NCI-H82 treated with DMSO at 0.1 percent for 48 hours (cell line): ENCODE results near the gene KREMEN1.

Experiments
- DNase-seq: peaks from one replicate; lab custom pipeline; 2025; ENCODE audit not compliant: unreplicated experiment; lab: John Stamatoyannopoulos, UW

Gene KREMEN1

GRCh38 chr22:29204455-29205183 lies 131.8 kb downstream of the KREMEN1 start:
- no peak for DNase-seq

DNA sequence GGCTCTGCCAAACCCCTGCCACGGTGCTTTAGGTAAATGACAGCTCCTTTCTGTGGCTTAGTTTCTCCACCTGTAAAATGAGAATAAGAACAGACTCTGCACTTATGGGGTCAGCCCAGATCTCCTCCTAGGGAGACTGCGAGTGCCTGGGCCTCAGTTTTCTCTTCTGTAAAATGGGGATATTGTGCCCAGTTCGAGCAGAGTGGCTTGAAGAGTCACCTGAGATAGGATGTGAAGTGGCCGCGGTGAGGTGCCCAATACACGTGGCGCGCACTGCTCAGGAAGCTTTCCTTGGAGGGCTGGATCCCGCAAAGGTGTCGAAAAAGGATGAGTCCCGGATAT lies 132.4 kb downstream of the KREMEN1 start:
- no peak for DNase-seq

GRCh38 chr22:29205594-29206371 lies 132.9 kb downstream of the KREMEN1 start, which contains the start of gene EMID1:
Gene EMID1, plus strand, starts transcription at chr22:29205896. Its CDS starts 143 bp downstream, at chr22:29206039.
- DNase-seq: no peak

GRCh38 chr22:29206372-29207242 lies 133.8 kb downstream of the KREMEN1 start:
- DNase-seq: no peak

GRCh38 chr22:29207243-29207550 lies 134.4 kb downstream of the KREMEN1 start:
- DNase-seq: no peak

- no peak for DNase-seq
Observed at GRCh38 chr22:29207562-29208501, 135.0 kb downstream of the KREMEN1 start.

DNA sequence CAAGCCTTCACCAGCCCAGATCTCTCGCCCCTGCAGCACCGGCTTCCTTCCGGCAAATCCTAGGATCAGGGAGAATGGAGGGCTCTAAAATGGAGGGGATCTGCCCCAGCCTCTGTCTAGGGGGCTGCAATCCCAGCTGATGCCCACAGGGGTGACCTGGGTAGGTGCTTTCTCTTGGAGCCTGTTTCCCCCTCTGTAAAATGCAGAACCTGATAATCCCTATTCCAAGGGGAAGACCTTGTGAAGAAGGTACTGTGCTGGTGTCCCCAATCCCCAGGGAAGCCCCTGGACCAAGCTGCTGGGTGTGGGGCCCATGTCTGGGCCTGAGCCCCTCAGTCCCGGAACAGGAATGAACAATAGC lies 135.6 kb downstream of the KREMEN1 start:
- no peak for DNase-seq

DNA sequence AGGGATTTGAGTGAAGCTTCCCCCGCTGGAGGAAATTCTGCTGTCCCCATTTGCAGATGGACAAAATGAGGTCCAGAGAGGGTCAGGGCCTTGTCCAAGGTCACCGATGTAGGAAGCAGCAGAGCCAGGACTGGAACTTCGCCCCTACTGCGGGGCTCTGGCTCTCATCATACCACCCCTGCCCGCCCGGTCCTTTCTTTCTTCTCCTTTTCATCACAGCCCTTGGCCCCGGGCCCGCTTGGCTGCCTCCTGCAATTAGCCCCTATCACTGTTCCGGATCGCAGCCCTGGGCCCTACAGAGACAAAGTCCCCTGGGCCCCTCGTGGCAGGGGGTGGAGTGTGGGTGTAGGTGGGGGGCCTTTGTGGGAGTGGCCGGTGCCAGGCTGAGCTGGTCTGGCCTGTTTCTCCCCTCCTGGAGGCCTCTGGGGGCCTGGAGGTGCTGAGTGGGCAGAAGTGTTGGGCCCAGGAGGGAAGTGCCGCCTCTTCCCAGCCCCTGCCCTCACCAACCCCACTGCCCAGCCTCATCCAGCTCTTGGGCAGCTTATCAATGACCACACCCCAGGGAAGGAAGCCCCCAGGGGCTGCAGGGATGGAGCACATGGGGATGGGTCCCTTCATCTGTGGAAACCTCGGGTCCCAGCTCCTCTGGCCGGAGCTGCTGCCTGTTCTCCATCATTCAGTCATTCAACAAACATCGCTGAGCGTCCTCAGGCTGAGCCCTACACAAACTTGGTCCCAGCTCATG lies 136.2 kb downstream of the KREMEN1 start:
- no peak for DNase-seq

GRCh38 chr22:29209624-29209929 lies 136.7 kb downstream of the KREMEN1 start:
- DNase-seq: no peak

GRCh38 chr22:29211066-29211465 lies 138.2 kb downstream of the KREMEN1 start:
- no peak for DNase-seq

DNA sequence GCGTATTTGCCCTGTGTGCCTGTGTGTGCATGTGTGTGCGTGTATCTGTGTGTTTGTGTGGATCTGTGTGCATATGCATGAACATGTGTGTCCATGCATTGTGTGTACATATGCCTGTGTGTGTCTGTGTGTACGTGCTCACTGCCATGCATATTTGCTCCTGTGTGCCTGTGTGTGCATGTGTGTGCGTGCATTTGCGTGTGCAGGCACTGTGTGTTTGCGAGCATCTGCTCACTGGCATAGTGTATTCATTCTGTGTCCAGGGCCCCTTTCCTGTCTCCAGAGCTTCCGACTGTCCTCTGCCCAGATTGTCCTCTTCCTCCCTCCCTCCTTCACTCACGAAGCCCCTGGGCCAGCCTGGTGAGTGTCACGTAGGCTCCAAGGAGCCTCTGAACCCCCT lies 138.6 kb downstream of the KREMEN1 start:
- no peak for DNase-seq

- DNase-seq: no peak
Observed at GRCh38 chr22:29212743-29213142, 139.9 kb downstream of the KREMEN1 start.

GRCh38 chr22:29213493-29213892 lies 140.7 kb downstream of the KREMEN1 start:
- DNase-seq: no peak

DNA sequence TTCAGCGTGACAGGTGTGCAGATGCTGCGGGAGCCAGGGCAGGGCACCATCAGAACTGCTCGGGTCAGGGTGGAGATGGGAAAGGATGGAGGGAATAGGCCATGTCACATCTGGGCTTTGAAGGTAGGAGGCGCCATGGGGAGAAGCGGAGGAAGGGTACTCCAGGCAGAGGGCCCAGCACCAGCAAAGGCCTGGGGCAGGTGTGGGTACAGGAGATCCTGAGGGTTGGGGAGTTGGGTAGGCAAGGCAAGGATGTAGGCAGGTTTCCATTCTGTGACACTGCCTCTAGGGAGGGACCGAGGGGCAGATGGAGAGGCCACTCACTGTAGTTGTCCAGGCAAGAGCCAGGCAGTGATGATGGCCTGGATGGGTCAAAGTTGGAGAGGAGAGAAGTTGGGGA lies 141.4 kb downstream of the KREMEN1 start:
- no peak for DNase-seq

DNA sequence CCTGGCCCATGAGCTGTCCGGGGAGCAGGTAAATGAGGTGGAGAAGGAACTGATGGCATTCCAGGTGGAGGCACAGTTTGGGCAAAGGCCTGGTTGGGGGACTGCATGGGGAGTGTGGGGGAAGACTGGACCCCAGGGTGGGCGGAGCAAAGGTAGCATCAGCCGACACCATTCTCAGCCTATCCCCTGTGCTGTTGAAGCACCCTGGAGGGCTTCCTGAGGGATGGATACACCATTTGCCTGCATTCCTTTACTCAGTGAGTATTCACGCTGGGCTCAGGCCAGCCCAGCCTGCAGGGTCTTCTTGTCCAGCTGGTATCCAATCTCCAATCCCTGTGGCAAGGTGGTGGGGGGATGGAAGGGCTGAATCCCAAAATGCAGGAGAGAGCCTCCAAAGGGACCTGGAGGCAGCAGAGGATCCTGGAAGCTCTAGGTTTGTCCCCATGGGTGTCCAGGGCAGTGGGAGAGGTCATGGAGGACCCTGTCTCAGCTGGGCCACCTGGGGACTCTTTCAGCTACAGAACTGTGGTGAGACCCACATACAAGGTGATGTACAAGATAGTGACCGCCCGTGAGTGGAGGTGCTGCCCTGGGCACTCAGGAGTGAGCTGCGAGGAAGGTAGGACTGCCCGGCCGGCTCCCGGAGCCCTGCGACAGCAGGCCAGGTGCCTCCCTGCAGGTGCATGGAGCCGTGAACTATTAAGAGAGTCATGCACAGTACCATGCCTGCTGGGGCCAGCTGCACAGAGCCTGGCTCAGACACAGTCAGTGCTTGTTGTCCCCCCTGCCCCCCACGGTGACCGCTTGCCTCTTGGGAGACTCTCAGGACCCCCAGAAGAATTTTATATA lies 142.4 kb downstream of the KREMEN1 start:
- DNase-seq: no peak

DNA sequence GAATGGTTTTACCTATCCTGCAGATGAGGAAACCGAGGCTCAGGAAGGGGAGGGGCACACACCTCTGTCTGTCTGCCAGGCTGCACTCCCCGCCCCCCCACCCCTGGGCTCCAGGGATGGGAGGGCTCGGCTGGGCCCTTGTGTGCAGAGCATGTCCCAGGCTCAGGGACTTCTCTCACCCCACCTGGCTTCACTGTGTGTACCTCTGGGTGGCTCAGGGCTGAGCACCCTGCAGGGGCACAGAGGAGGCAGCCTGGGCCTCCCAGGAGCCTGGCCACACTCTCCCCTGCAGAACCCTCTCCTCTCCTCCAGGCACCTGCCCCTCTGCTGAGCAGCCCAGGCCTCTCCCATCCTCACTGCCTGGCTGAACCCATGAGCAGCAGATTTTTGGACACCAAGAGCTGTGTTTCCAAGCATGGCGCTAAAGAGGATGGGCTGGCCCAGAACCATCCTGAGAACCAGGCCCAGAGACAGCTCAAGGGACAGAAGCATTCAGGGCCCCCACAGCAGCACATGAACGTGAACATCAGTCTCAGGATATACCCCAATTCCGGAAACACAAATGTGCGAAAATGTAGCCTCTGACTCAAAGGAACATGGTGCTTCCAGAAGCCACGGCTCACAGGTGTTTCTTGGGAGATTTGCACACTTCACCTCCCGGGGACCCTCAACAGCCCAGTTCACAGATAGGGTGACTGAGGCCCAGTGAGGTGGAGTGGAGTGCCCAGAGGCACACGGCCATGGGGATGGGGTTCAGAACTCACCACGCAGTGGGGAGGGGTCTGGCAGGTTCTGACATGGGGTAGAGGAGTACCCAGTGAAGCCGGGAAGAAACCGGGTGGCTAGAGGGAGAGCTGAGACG lies 143.4 kb downstream of the KREMEN1 start:
- no peak for DNase-seq

GRCh38 chr22:29216873-29217666 lies 144.2 kb downstream of the KREMEN1 start:
- DNase-seq: no peak
